ENCODE results near the gene FAM89B. TPM values are rescaled to one million over a fixed set of nuclear protein-coding genes. Genes with fewer than 3 reads are reported as not detected.

Gene FAM89B
- total RNA-seq, 2 experiments from 2014 or later, result 12.8 to 22.7 TPM

DNA sequence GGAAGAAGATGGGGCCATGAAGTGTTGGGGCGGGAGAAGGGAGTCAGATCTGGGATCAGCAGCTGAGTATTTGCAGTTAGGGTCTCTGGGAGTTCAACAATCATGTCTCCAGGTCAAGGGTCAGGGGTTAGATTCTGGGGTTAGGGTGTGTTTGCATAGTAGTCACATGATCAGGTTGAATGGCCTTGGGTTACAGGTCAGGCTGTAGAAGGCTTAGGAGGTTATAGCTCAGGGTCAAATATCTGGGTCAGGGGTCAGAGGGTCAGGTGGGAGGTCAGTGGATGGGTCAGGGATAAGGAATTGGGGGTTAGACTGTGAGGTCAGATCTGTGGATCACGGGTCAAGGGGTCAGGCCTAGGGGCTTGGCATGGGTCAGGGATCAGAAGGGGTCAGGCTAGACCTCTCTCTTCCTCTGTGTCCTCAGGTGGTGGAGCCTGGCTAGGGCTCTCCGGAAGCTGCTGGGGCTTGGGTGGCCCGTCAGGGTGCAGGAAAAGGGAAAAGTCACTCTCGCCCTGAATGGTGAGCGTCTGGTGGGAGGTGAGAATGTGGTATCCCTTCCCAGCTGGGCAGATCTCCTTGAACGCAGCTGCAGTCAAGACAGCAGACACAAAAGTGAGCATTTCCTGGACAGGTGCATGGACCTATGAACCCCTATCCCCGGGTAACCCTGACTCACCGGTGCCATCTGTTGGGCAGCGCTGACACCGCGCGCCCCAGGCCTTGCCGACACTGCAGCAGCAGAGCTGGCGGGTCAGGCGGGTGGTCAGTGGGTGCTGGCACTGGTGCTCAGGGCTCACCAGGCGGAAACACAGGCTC is 20.6 kb upstream of the FAM89B start:
- no peaks in the 10 kb centered on the region for H3K9me3 Mint-ChIP-seq (ENCODE audit: low read depth)
- CTCF ChIA-PET, result interaction anchor here (0.5 to 2.3 kb wide), 7 partner anchors 10 to 257 kb away, joined by 3 to 5 read pairs (median 4); partner anchors contain the start of genes EHBP1L1 and SCYL1
- H3K4me1 Mint-ChIP-seq, result peaks cover 70% of the 10 kb centered on the region
- ATAC-seq, result peak; percentile 51
- peak overlapping the region; percentile 59 for H3K27ac Mint-ChIP-seq
- intact Hi-C loops (cut with DNase I, micrococcal nuclease), result loop anchor here in 1 of 2 experiments (5.0 kb wide), 1 partner anchor 1784 kb away; the partner anchor contains the start of gene ZFTA
- POLR2A ChIA-PET, result no interaction called here
- DNase-seq, result peak; percentile 79
- no peak overlapping the region for H3K4me3 Mint-ChIP-seq
- H3K27me3 Mint-ChIP-seq, result no peaks in the 10 kb centered on the region
- peaks cover 23% of the 10 kb centered on the region for H3K36me3 Mint-ChIP-seq (ENCODE audit: low read depth)

DNA sequence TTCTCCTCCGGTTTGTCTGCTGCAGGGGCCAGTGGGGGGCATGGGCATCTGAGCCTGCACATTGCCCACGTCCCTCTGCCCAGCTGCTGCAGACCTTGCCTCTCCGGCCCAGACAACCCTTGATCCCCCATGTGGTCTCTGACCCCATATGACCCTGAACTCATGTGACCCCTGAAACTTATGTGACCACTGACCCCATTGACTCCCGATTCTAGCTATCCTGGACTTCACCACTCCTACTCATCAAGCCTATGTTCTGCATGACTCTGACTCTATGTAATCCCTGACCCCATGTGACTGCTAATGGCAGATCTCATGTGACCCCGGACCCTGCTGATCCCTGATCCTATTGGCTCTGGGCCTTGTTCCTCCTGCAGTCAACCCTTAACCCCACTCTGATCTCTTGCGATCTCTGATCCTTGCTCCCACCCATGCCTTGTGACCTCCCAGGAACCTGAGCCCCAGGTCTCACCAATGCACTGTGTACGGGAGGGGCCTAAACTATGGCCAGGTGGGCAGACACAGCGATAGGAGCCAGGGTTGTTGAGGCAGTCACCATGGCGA is 19.9 kb upstream of the FAM89B start:
- Mint-ChIP-seq H3K9me3 (ENCODE audit: low read depth) (no peaks in the 10 kb centered on the region), H3K36me3 (ENCODE audit: low read depth) (peaks cover 23% of the 10 kb centered on the region), H3K27ac (peak overlapping the region; percentile 1), H3K4me1 (peaks cover 71% of the 10 kb centered on the region), H3K4me3 (no peak overlapping the region), H3K27me3 (no peaks in the 10 kb centered on the region)
- DNase-seq (no peak), ATAC-seq (no peak)
- ChIA-PET POLR2A (no interaction called here), CTCF (interaction anchor here (0.5 to 2.3 kb wide), 6 partner anchors 11 to 257 kb away, joined by 3 to 5 read pairs (median 4); partner anchors contain the start of gene SCYL1)
- intact Hi-C loops (cut with DNase I, micrococcal nuclease), result loop anchor here in 1 of 2 experiments (5.0 kb wide), 1 partner anchor 1785 kb away; the partner anchor contains the start of gene ZFTA

DNA sequence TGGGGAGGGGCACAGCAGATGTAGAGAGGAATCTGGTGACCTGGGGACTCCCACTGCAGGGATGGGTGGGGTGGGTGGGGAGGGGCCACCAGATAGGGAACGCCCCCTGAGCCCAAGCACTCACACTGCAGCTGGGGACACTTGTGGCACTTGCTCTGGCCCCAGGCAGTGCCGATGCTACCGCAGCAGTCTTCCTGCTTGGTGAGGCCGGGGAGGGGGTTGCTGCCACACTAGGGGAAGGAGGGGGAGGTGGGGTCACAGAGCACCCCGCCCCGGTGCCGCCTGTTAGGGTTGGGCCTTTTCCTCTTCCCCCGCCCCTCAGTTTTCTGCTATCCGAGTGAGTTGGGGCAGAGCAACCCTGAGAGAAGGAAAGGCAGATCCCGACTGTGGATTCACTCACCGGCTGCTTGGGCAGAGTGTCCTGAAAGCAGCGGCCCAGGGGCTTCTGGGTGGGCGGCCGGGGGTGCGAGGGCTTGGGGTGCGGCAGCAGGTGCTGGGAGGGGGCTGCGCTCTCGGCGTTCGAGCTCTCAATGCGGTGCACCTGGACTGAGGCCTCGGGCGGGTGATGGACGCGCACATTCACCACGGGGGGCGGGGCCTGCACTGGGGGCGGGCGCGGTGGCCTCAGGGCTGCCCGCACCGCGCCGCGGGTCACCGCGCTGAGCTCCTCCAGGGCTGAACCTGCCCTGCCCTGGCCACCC is 18.9 kb upstream of the FAM89B start:
- H3K27me3 Mint-ChIP-seq, result no peaks in the 10 kb centered on the region
- H3K4me1 Mint-ChIP-seq, result peaks cover 62% of the 10 kb centered on the region
- H3K36me3 Mint-ChIP-seq (ENCODE audit: low read depth), result peaks cover 18% of the 10 kb centered on the region
- ChIA-PET CTCF (interaction anchor here (2.3 kb wide), 1 partner anchor 12 kb away, joined by 5 read pairs; no protein-coding TSS in a partner anchor), POLR2A (no interaction called here)
- peak; percentile 87 for DNase-seq
- intact Hi-C loops (cut with DNase I, micrococcal nuclease), result loop anchor here (2.0 to 5.0 kb wide), 2 partner anchors 17 to 1786 kb away; partner anchors contain the start of genes ZFTA (in 1 of the 2) and ZNRD2 (in 1 of the 2)
- no peaks in the 10 kb centered on the region for H3K9me3 Mint-ChIP-seq (ENCODE audit: low read depth)
- no peak overlapping the region for H3K27ac Mint-ChIP-seq
- H3K4me3 Mint-ChIP-seq, result peak overlapping the region; percentile 34
- peak; percentile 63 for ATAC-seq

DNA sequence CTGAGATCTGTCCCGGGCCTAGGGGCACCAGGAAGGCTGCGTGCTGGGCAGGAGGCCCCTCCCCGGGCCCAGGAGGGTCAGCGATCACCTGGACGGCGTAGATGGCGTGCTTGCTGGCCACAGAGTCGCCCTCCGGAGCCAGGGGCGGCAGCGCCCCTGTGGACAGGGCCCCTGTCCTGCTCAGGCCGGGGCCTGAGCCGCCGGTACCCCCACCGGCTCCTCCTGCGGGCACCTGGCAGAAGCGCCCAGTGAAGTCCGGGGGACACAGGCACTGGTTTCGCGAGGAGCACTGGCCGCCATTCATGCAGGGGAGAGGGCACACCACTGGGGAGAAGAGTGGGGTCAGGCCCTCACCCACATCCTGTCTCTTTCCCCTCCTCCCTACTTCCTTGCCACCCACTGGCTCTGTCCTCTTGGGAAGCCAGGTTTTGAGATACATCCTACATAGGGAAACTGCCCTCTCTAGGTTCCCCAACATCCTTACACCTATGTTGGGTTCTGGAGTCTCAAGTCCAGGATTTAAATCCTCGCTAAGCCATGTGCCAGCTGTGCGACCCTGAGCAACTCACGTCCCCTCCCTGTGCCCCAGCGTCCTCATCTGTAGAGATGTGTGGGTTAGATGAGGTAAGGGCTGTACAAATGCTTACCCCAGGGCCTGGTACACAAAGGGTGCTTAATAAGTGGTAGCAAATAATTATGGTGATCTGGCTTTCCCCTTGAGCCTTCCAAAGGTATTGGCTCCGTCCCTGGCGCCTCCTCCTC is 18.1 kb upstream of the FAM89B start:
- peaks cover 17% of the 10 kb centered on the region for H3K36me3 Mint-ChIP-seq (ENCODE audit: low read depth)
- CTCF ChIA-PET, result interaction anchor here (1.2 to 1.4 kb wide), 2 partner anchors 11 to 40 kb away, joined by 4 to 6 read pairs; no protein-coding TSS in a partner anchor
- peaks cover 59% of the 10 kb centered on the region for H3K4me1 Mint-ChIP-seq
- H3K27ac Mint-ChIP-seq, result peak overlapping the region; percentile 39
- no peaks in the 10 kb centered on the region for H3K9me3 Mint-ChIP-seq (ENCODE audit: low read depth)
- H3K27me3 Mint-ChIP-seq, result no peaks in the 10 kb centered on the region
- DNase-seq (peak; percentile 21), ATAC-seq (no peak)
- POLR2A ChIA-PET, result no interaction called here
- intact Hi-C loops (cut with DNase I, micrococcal nuclease), result loop anchor here (2.0 to 5.0 kb wide), 2 partner anchors 17 to 1787 kb away; partner anchors contain the start of genes ZFTA (in 1 of the 2) and ZNRD2 (in 1 of the 2)
- H3K4me3 Mint-ChIP-seq, result peak overlapping the region; percentile 34

DNA sequence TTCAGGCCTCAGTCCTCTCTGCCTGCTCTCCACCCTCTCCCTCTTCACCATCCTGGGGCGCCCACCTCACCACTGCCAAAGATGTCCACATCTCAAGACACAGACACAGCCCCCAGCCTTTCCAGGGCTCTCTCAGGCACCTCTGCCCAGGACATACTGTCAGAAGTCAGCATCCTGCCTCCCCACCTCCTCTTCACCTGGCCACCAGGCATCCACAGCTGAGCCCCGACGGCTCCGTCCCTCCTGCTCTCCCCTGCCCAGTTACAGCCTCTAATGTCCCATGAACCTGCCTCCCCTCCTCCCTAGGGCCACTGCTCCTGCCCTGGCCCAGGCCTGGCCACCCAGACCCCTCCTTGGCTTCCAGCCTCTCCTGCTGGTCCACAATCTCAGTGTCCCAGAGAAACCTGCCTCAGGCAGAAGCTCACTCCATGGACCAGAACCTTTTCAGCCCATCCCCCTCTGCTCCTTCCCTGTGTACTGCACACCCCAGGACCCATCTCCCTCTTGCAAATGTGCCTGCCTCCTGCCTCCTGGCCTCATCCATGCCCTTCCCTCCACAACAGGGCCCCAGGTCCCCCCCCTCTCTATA is 17.4 kb upstream of the FAM89B start:
- CTCF ChIA-PET, result interaction anchor here (0.6 to 1.4 kb wide), 4 partner anchors 11 to 280 kb away, joined by 3 to 6 read pairs (median 4); no protein-coding TSS in a partner anchor
- peak overlapping the region; percentile 1 for H3K4me3 Mint-ChIP-seq
- H3K27me3 Mint-ChIP-seq, result no peaks in the 10 kb centered on the region
- H3K36me3 Mint-ChIP-seq (ENCODE audit: low read depth), result peaks cover 13% of the 10 kb centered on the region
- peak overlapping the region; percentile 39 for H3K27ac Mint-ChIP-seq
- ATAC-seq (no peak), DNase-seq (peak; percentile 27)
- POLR2A ChIA-PET, result interaction anchor here (0.8 kb wide), 1 partner anchor 11 kb away, joined by 4 read pairs; no protein-coding TSS in a partner anchor
- no peaks in the 10 kb centered on the region for H3K9me3 Mint-ChIP-seq (ENCODE audit: low read depth)
- intact Hi-C loops (cut with DNase I, micrococcal nuclease), result loop anchor here (2.0 to 5.0 kb wide), 2 partner anchors 16 to 1788 kb away; partner anchors contain the start of genes ZFTA (in 1 of the 2) and ZNRD2 (in 1 of the 2)
- H3K4me1 Mint-ChIP-seq, result peaks cover 60% of the 10 kb centered on the region

DNA sequence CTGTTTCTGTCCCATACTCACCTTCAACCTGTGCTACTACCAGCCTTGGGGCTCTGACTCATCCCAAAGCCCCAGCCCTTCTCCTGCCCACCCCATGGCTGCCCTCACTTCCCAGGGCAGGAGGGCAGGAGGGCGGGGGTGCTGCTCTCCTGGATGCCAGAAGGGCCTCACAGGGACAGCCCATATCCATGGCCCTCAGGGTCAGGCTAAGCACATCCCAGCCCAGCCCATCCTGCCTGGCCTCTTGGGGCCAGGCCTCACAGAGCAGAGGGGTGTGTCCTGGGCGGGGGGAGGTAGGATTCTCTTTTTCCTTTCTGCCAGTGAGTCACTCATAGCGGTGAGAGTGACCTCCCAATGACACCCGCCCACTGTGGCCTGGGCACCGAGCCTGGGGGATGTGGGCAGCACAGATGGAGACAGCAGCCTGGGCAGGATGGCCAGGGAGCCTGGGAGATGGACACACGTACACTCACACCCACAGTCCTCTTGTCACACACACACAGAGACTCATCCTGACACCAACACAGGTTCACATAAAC is 16.6 kb upstream of the FAM89B start:
- Mint-ChIP-seq H3K4me1 (peaks cover 68% of the 10 kb centered on the region), H3K9me3 (ENCODE audit: low read depth) (no peaks in the 10 kb centered on the region), H3K4me3 (peak overlapping the region; percentile 77), H3K27me3 (no peaks in the 10 kb centered on the region), H3K36me3 (ENCODE audit: low read depth) (peaks cover 11% of the 10 kb centered on the region), H3K27ac (peak overlapping the region; percentile 85)
- ATAC-seq (no peak), DNase-seq (peak; percentile 64)
- intact Hi-C loops (cut with DNase I, micrococcal nuclease), result loop anchor here in 1 of 2 experiments (2.0 kb wide), 1 partner anchor 15 kb away; the partner anchor contains the start of gene ZNRD2
- ChIA-PET POLR2A (interaction anchor here (0.8 kb wide), 1 partner anchor 10 kb away, joined by 4 read pairs; no protein-coding TSS in a partner anchor), CTCF (interaction anchor here (0.6 to 1.4 kb wide), 4 partner anchors 10 to 280 kb away, joined by 3 to 6 read pairs (median 4); no protein-coding TSS in a partner anchor)

DNA sequence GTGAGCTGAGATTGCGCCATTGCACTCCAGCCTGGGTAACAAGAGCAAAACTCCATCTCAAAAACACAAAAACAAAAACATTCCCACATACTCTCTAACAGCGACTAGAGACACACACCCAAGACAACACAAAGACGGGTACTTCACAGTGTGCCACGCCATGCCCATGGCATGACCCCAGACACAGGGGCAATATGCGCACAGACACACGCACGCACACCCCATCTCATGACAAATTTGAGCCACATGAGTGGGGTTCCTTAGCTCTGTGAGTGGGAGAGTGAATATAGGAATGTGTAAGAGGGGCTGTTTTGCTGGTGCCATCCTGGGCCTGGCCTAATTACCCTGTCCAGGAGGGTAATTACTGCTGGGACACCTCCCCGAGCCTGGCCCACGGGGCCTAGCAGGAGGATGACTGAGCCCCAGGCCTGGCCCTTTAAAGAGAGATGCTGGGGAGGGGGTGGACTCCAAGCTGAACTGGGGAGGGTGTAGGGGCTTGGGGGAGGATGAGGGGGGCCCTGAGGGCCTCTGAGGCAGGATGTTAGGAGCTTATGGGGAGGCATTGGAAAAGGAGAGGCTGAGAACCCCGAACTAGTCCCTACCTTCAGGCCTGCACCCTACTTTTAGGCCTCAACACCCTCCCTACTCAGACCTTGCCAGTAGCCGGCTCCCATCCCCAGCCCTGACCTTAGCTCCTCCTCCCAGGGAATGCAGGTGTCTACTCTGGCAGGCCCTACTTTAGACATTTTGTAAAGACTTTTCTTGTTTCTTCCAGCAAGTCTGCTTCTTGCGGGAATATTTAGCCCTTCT is 15.7 kb upstream of the FAM89B start:
- POLR2A ChIA-PET, result no interaction called here
- H3K4me1 Mint-ChIP-seq, result peaks cover 63% of the 10 kb centered on the region
- DNase-seq, result peak; percentile 49
- peaks cover 4% of the 10 kb centered on the region for H3K36me3 Mint-ChIP-seq (ENCODE audit: low read depth)
- no peak for ATAC-seq
- H3K4me3 Mint-ChIP-seq, result peak overlapping the region; percentile 77
- intact Hi-C loops (cut with DNase I, micrococcal nuclease), result no loop called here
- H3K27me3 Mint-ChIP-seq, result no peaks in the 10 kb centered on the region
- H3K9me3 Mint-ChIP-seq (ENCODE audit: low read depth), result no peaks in the 10 kb centered on the region
- CTCF ChIA-PET, result interaction anchor here (1.0 to 1.2 kb wide), 3 partner anchors 15 to 169 kb away, joined by 3 read pairs; no protein-coding TSS in a partner anchor
- peak overlapping the region; percentile 85 for H3K27ac Mint-ChIP-seq

DNA sequence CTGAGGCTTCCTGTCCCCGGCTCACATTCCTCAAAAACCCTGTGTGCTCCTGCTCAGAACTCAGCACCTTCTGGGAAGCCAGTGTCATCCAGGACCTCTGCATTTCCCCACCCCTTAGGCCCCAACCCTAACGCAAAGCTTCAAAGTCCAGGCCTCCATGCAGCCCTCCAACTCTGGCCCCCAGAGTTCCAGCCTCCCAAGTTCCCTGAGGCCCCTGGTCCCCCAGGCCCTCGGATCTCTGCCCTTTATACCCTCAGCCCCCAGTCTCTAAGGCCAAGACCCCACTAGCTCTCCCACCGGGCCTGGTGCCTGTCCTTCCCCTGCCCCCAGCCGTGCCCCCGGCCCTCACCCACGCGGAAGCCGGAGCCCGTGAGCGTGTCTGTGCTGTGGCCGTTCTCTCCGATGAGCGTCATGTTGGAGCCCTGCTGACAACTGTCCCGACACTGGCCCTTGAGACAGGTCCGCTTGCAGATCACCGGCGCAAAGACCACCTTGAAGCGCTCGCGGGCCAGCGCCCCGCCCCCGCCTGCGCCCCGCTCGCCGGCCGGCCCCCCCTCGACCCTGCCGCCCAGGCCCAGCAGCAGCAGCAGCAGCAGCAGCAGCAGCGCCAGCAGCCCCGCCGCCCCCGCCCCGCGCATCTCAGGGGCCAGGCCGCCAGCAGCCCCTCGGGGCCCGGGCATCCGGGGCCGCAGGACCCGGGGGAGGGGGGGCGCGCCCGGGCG is 14.9 kb upstream of the FAM89B start:
- ChIA-PET POLR2A (no interaction called here), CTCF (interaction anchor here (0.7 to 1.2 kb wide), 3 partner anchors 8 to 17 kb away, joined by 3 read pairs; no protein-coding TSS in a partner anchor)
- H3K4me1 Mint-ChIP-seq, result peaks cover 56% of the 10 kb centered on the region
- ATAC-seq (no peak), DNase-seq (peak; percentile 56)
- intact Hi-C loops (cut with DNase I, micrococcal nuclease), result no loop called here
- no peaks in the 10 kb centered on the region for H3K27me3 Mint-ChIP-seq
- H3K9me3 Mint-ChIP-seq (ENCODE audit: low read depth), result no peaks in the 10 kb centered on the region
- peak overlapping the region; percentile 77 for H3K4me3 Mint-ChIP-seq
- H3K27ac Mint-ChIP-seq, result peak overlapping the region; percentile 85
- H3K36me3 Mint-ChIP-seq (ENCODE audit: low read depth), result no peaks in the 10 kb centered on the region

Measured in activated CD4-positive, alpha-beta T cell treated with anti-CD3 and anti-CD28 coated beads for 36 hours (primary cell).